ENCODE measurements around the gene OR4D11.

DNA sequence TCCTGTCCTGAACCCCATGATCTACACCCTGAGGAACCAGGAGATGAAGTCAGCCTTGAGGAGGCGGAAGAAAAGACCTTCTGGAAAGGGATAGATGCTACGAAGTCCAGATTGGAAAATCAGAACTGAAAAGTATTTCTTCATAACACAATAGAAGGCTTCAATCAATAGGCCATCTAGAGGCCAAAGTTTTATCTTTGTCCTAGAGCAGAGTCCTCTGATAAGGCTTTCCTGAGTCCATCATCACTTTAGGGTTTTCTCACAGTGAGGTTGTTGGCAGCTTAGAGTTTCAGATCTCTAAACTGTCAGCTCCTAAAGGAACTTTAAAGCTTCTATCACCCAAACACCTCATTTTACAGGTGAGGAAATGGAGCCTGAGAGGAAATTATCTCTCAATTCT lies 29.2 kb downstream of the OR4D11 start:
- no peak for TF ChIP-seq YY1 (IDR thresholded peaks at IDR 0.05; ENCODE audit: insufficient read depth, insufficient read length)
- no peak for TF ChIP-seq ZNF274 (IDR thresholded peaks at IDR 0.05; ENCODE audit: low read depth, low read length)
- no peak for TF ChIP-seq SUZ12 (IDR thresholded peaks at IDR 0.05; ENCODE audit: extremely low read depth, insufficient read depth, insufficient read length)
